H9 (cell line): Measurements from ENCODE around the gene PAFAH1B2. TPM values are rescaled to one million over a fixed set of nuclear protein-coding genes. Genes with fewer than 3 reads are reported as not detected.
"Not testable (repeated sequence)": the region's sequence is repeated elsewhere in the genome, so short reads cannot be mapped to it uniquely, and the experiment has no call there.

Experiments used
- DNase-seq: peaks from one replicate; pipeline ENCODE4 v3.0.0-alpha.2; 2017
- H2AFZ ChIP-seq: one replicate; pipeline ENCODE4 v1.6.1; 2013; ENCODE audit warnings: mild to moderate bottlenecking, low read length, control low read depth, moderate library complexity
- H2AK5ac ChIP-seq: 2 replicates; pipeline ENCODE4 v1.6.1; 2013; ENCODE audit warnings: low read length, control low read depth, mixed read lengths; ENCODE audit not compliant: insufficient read length
- H2BK120ac ChIP-seq: one replicate; pipeline ENCODE4 v1.6.1; 2013; ENCODE audit warnings: low read depth, mild to moderate bottlenecking, low read length, control low read depth, inconsistent platforms; ENCODE audit not compliant: poor library complexity, severe bottlenecking
- H2BK12ac ChIP-seq: 2 replicates; pipeline ENCODE4 v1.6.1; 2013; ENCODE audit warnings: low read length, control low read depth, mixed read lengths, low read depth; ENCODE audit not compliant: insufficient read length
- H2BK15ac ChIP-seq: 2 replicates; pipeline ENCODE4 v1.6.1; 2013; ENCODE audit warnings: low read depth, low read length, control low read depth
- H2BK20ac ChIP-seq: one replicate; pipeline ENCODE4 v1.6.1; 2013; ENCODE audit warnings: low read depth, mild to moderate bottlenecking, low read length, control low read depth, inconsistent platforms; ENCODE audit not compliant: poor library complexity, severe bottlenecking
- H2BK5ac ChIP-seq: 2 replicates; pipeline ENCODE4 v1.6.1; 2013; ENCODE audit warnings: low read length, control low read depth, mixed read lengths; ENCODE audit not compliant: insufficient read length
- H3K14ac ChIP-seq: 2 replicates; pipeline ENCODE4 v1.6.1; 2013; ENCODE audit warnings: low read length, control low read depth; ENCODE audit not compliant: insufficient read depth
- H3K18ac ChIP-seq: 2 replicates; pipeline ENCODE4 v1.6.1; 2013; ENCODE audit warnings: low read depth, mild to moderate bottlenecking, mixed read lengths, low read length, control low read depth; ENCODE audit not compliant: insufficient read length
- H3K23ac ChIP-seq: 2 replicates; pipeline ENCODE4 v1.6.1; 2013; ENCODE audit warnings: low read length, control low read depth, mixed read lengths, low read depth; ENCODE audit not compliant: insufficient read length
- H3K23me2 ChIP-seq: 2 replicates; pipeline ENCODE4 v1.6.1; 2013; ENCODE audit warnings: low read depth, mild to moderate bottlenecking, mixed read lengths, low read length, control low read depth; ENCODE audit not compliant: insufficient read length, poor library complexity, severe bottlenecking
- H3K27ac ChIP-seq: 2 replicates; pipeline ENCODE4 v1.5.1; 2013; ENCODE audit warnings: low read length, control low read depth, mixed read lengths, low read depth; ENCODE audit not compliant: insufficient read length
- H3K27me3 ChIP-seq: 2 replicates; pipeline ENCODE4 v1.6.1; 2013; ENCODE audit warnings: low read length, control low read depth, inconsistent platforms; ENCODE audit not compliant: insufficient read depth
- H3K4ac ChIP-seq: 2 replicates; pipeline ENCODE4 v1.6.1; 2013; ENCODE audit warnings: low read depth, mild to moderate bottlenecking, control low read depth, inconsistent platforms, low read length, moderate library complexity
- H3K4me1 ChIP-seq: 2 replicates; pipeline ENCODE4 v1.6.1; 2013; ENCODE audit warnings: low read length, control low read depth, inconsistent platforms; ENCODE audit not compliant: insufficient read depth
- H3K4me2 ChIP-seq: 2 replicates; pipeline ENCODE4 v1.6.1; 2013; ENCODE audit warnings: low read length, control low read depth, mixed read lengths; ENCODE audit not compliant: insufficient read length, insufficient read depth
- H3K56ac ChIP-seq: 2 replicates; pipeline ENCODE4 v1.6.1; 2013; ENCODE audit warnings: low read depth, mild to moderate bottlenecking, mixed read lengths, low read length, control low read depth; ENCODE audit not compliant: insufficient read length
- H3K79me1 ChIP-seq: 2 replicates; pipeline ENCODE4 v1.6.1; 2013; ENCODE audit warnings: low read depth, mild to moderate bottlenecking, moderate library complexity, low read length, control low read depth, inconsistent platforms; ENCODE audit not compliant: insufficient read depth, poor library complexity, severe bottlenecking
- H3K79me2 ChIP-seq: 2 replicates; pipeline ENCODE4 v1.6.1; 2013; ENCODE audit warnings: low read length, control low read depth, inconsistent platforms; ENCODE audit not compliant: insufficient read depth
- H3K9ac ChIP-seq: 2 replicates; pipeline ENCODE4 v1.6.1; 2013; ENCODE audit warnings: low read length, control low read depth, mixed read lengths; ENCODE audit not compliant: insufficient read length; ENCODE audit errors: extremely low read depth
- H3K9me3 ChIP-seq: one replicate; pipeline ENCODE4 v1.6.1; 2013; ENCODE audit warnings: low read depth, low read length, inconsistent platforms; ENCODE audit not compliant: control insufficient read depth
- H3T11ph ChIP-seq: one replicate; pipeline ENCODE4 v1.6.1; 2013; ENCODE audit warnings: mild to moderate bottlenecking, low read length, control low read depth, inconsistent platforms
- H4K20me1 ChIP-seq: one replicate; pipeline ENCODE4 v1.6.1; 2013; ENCODE audit not compliant: control insufficient read depth, insufficient read length, insufficient read depth
- H4K5ac ChIP-seq: 2 replicates; pipeline ENCODE4 v1.6.1; 2013; ENCODE audit warnings: low read depth, mild to moderate bottlenecking, mixed read lengths, low read length, control low read depth; ENCODE audit not compliant: insufficient read length
- H4K8ac ChIP-seq: replicated peaks from 2 replicates; pipeline ENCODE4 v1.6.1; 2013; ENCODE audit warnings: low read length, control low read depth, mixed read lengths, low read depth; ENCODE audit not compliant: insufficient read length
- H4K91ac ChIP-seq: 2 replicates; pipeline ENCODE4 v1.6.1; 2013; ENCODE audit warnings: low read depth, mild to moderate bottlenecking, moderate library complexity, mixed read lengths, low read length, control low read depth; ENCODE audit not compliant: insufficient read length
- H3K27ac Mint-ChIP-seq, 3 experiments: 2 replicates in 2 of 3; 3 replicates in 1 of 3; pipeline ENCODE4 v1.8.0; 2020 to 2021; ENCODE audit warnings: mixed read lengths in 3 of 3, mild to moderate bottlenecking in 1 of 3, moderate library complexity in 1 of 3
- H3K27me3 Mint-ChIP-seq: 2 replicates; pipeline ENCODE4 v1.8.0; 2021; ENCODE audit warnings: low read depth, mild to moderate bottlenecking, moderate library complexity, mixed read lengths
- H3K36me3 Mint-ChIP-seq, 3 experiments: 2 replicates in 2 of 3; 3 replicates in 1 of 3; pipeline ENCODE4 v1.8.0; 2020 to 2021; ENCODE audit warnings: low read depth in 3 of 3, mixed read lengths in 3 of 3; ENCODE audit not compliant: insufficient read depth in 1 of 3
- H3K4me1 Mint-ChIP-seq, 2 experiments: 2 replicates each; pipeline ENCODE4 v1.8.0; 2020; ENCODE audit warnings: mixed read lengths in 2 of 2
- H3K4me3 Mint-ChIP-seq, 2 experiments: 2 replicates in 1 of 2; 3 replicates in 1 of 2; pipeline ENCODE4 v1.8.0; 2020 to 2021; ENCODE audit warnings: mild to moderate bottlenecking in 2 of 2, mixed read lengths in 2 of 2, moderate library complexity in 1 of 2
- H3K9me3 Mint-ChIP-seq, 2 experiments: 2 replicates in 1 of 2; 3 replicates in 1 of 2; pipeline ENCODE4 v1.8.0; 2020; ENCODE audit warnings: mild to moderate bottlenecking in 2 of 2, mixed read lengths in 2 of 2, moderate library complexity in 1 of 2
- CTCF ChIP-seq: fragments of 200-600 bp; sonication (generic); conservative IDR thresholded peaks from 3 replicates; pipeline ENCODE4 v1.8.0; 2021; ENCODE audit warnings: antibody characterized with exemption, mild to moderate bottlenecking
- WGBS: extraction: QIAGEN DNeasy Blood & Tissue Kit; methylation state at CpG from one replicate; pipeline ENCODE4 v1.1.7; 2013; ENCODE audit warnings: missing lambda C conversion rate, low lambda C conversion rate, mixed read lengths; ENCODE audit not compliant: insufficient read length; ENCODE audit errors: extremely low coverage; 5-methylcytosine and 5-hydroxymethylcytosine counted together
- total RNA-seq: library from RNA; stranded (reverse); gene quantifications from 2 replicates; pipeline ENCODE4 v1.2.1, GENCODE V29; 2021

Gene PAFAH1B2
- total RNA-seq, 1 experiment from 2014 or later, result 161 TPM

DNA sequence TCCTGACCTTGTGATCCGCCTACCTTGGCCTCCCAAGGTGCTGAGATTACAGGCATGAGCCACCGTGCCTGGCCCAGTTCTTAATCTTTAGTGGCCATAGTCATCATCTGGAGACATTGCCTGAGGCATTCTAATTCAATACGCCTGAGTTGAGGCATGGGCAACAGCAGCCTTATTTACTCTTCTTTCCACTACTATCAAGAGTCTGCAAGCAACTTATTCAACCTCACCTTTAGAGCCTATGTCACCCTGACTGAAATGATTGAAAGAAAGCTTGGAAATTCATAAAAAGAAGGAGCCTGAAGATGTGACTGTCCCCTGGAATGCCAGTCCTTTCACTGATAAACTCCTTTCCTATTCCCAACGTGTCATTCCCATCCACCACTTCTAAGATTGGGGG lies 15.8 kb upstream of the PAFAH1B2 start:
- no peak overlapping the region for H3K9ac ChIP-seq
- H3K27me3 Mint-ChIP-seq, result peaks cover 21% of the 10 kb centered on the region
- H3K14ac ChIP-seq, result no peak overlapping the region
- no peak overlapping the region for H3T11ph ChIP-seq
- H3K79me2 ChIP-seq, result no peaks in the 10 kb centered on the region
- H2AK5ac ChIP-seq, result no peak overlapping the region
- no peaks in the 10 kb centered on the region for H3K79me1 ChIP-seq
- no peaks in the 10 kb centered on the region for H3K4me1 Mint-ChIP-seq
- no peak overlapping the region for H2BK5ac ChIP-seq
- H3K23ac ChIP-seq, result no peak overlapping the region
- no peak overlapping the region for H3K4me3 Mint-ChIP-seq
- TF ChIP-seq CTCF, result no peak
- H2BK20ac ChIP-seq, result no peak overlapping the region
- no peak overlapping the region for H3K27ac ChIP-seq
- H4K5ac ChIP-seq, result no peak overlapping the region
- H3K56ac ChIP-seq, result no peak overlapping the region
- H3K4me1 ChIP-seq, result no peaks in the 10 kb centered on the region
- no peak overlapping the region for H3K18ac ChIP-seq
- WGBS, result no CpG with 5 or more reads among the region's 4 CpGs
- H3K23me2 ChIP-seq, result no peaks in the 10 kb centered on the region
- no peak for DNase-seq
- H4K91ac ChIP-seq, result no peak overlapping the region
- no peaks in the 10 kb centered on the region for H3K9me3 ChIP-seq
- no peak overlapping the region for H3K27ac Mint-ChIP-seq
- no peaks in the 10 kb centered on the region for H3K27me3 ChIP-seq
- H3K4me2 ChIP-seq, result no peak overlapping the region
- no peak overlapping the region for H2BK15ac ChIP-seq
- H3K9me3 Mint-ChIP-seq, result no peaks in the 10 kb centered on the region; a peak in 1 of 5 replicates
- H2BK120ac ChIP-seq, result no peak overlapping the region
- no peaks in the 10 kb centered on the region for H3K36me3 Mint-ChIP-seq
- H2BK12ac ChIP-seq, result no peak overlapping the region
- H3K4ac ChIP-seq, result no peak overlapping the region
- no peaks in the 10 kb centered on the region for H4K20me1 ChIP-seq
- H2AFZ ChIP-seq, result no peak overlapping the region
- H4K8ac ChIP-seq, result no peak overlapping the region

- H3K27ac ChIP-seq, H3K27me3 ChIP-seq, H3T11ph ChIP-seq, H3K9me3 ChIP-seq, H3K4ac ChIP-seq, H3K9me3 Mint-ChIP-seq, H2AFZ ChIP-seq, H3K56ac ChIP-seq, H3K4me1 ChIP-seq, H4K5ac ChIP-seq, H3K79me2 ChIP-seq, H3K23me2 ChIP-seq, H2BK12ac ChIP-seq, H2BK15ac ChIP-seq, DNase-seq, H3K18ac ChIP-seq, H3K27ac Mint-ChIP-seq, H2BK5ac ChIP-seq, H3K4me1 Mint-ChIP-seq, H3K4me2 ChIP-seq, H2BK120ac ChIP-seq, H3K79me1 ChIP-seq, H3K23ac ChIP-seq, H3K4me3 Mint-ChIP-seq, H4K20me1 ChIP-seq, H3K14ac ChIP-seq, H2AK5ac ChIP-seq, H3K9ac ChIP-seq, H2BK20ac ChIP-seq, H3K36me3 Mint-ChIP-seq, H4K8ac ChIP-seq, H4K91ac ChIP-seq: not testable (repeated sequence)
- H3K27me3 Mint-ChIP-seq, result peaks cover 21% of the 10 kb centered on the region
- no CpG with 5 or more reads among the region's 7 CpGs for WGBS
These were observed 13.7 kb upstream of the PAFAH1B2 start for GRCh38 chr11:117130396-117130795.
